B cell (primary cell): ENCODE measurements around the gene PRKCQ. TPM values are rescaled to one million over a fixed set of nuclear protein-coding genes. Genes with fewer than 3 reads are reported as not detected.

Experiments
- ATAC-seq: fragments of 200-7000 bp; cut with Tn5 transposase; one replicate; pipeline ENCODE4 v1.10.0; 2021; ENCODE audit warnings: low read depth, mild to moderate bottlenecking, moderate number of reproducible peaks, moderate library complexity
- CTCF ChIA-PET: fragments of 350-600 bp; sonication (Branson Sonifier 250); formaldehyde crosslinking; loops from one replicate; lab custom pipeline; 2021; ENCODE audit warnings: antibody characterized with exemption, inconsistent platforms; lab: Charles Lee
- POLR2A ChIA-PET: fragments of 350-600 bp; sonication (Branson Sonifier 250); formaldehyde crosslinking; loops from one replicate; lab custom pipeline; 2021; ENCODE audit warnings: antibody characterized with exemption; lab: Charles Lee
- DNase-seq: peaks from one replicate; pipeline ENCODE4 v3.0.0; 2013
- H2AFZ ChIP-seq: 2 replicates; pipeline ENCODE4 v1.6.1; 2012; ENCODE audit warnings: mild to moderate bottlenecking, low read depth, low read length; ENCODE audit not compliant: insufficient read depth, poor library complexity, severe bottlenecking
- H3K27ac ChIP-seq, 2 donors: 1 replicate in 1 of 2; 2 replicates in 1 of 2; pipeline ENCODE4 v1.5.1; 2012 to 2013; ENCODE audit warnings: low read length in 2 of 2, mild to moderate bottlenecking in 2 of 2, moderate library complexity in 1 of 2
- H3K27me3 ChIP-seq, 4 experiments: fragments of 200-600 bp in 1 of 4; sonication (generic) in 1 of 4; replicated peaks in 1 of 4; 1 replicate in 2 of 4; 2 replicates in 2 of 4; pipeline versions ENCODE4 v1.6.1 to v1.7.0; 2013 to 2016; ENCODE audit warnings: low read length in 3 of 4, mild to moderate bottlenecking in 2 of 4, mixed read lengths in 1 of 4, moderate library complexity in 1 of 4; ENCODE audit not compliant: insufficient read depth in 4 of 4, control insufficient read depth in 3 of 4; ENCODE audit errors: control extremely low read depth in 1 of 4
- H3K36me3 ChIP-seq, 2 experiments: replicated peaks in 1 of 2; 1 replicate in 1 of 2; 2 replicates in 1 of 2; pipeline versions ENCODE4 v1.6.1 to v1.7.1; 2013; ENCODE audit warnings: low read length in 1 of 2; ENCODE audit not compliant: insufficient read depth in 2 of 2, control insufficient read depth in 1 of 2; ENCODE audit errors: control extremely low read depth in 1 of 2, extremely low read depth in 1 of 2
- H3K4me1 ChIP-seq, 2 donors: fragments of 200-600 bp in 1 of 2; sonication (generic) in 1 of 2; 1 replicate in 1 of 2; 2 replicates in 1 of 2; pipeline versions ENCODE4 v1.5.1 to v1.6.1; 2013 to 2017; ENCODE audit warnings: low read length in 2 of 2; ENCODE audit not compliant: control insufficient read depth in 2 of 2, insufficient read depth in 2 of 2
- H3K4me2 ChIP-seq: replicated peaks from 2 replicates; pipeline ENCODE3; 2012; ENCODE audit warnings: mild to moderate bottlenecking, low read depth, low read length; ENCODE audit not compliant: poor library complexity, severe bottlenecking
- H3K4me3 ChIP-seq, 5 experiments: fragments of 200-600 bp in 1 of 5; sonication (generic) in 1 of 5; 1 replicate in 3 of 5; 2 replicates in 2 of 5; pipeline versions ENCODE4 v1.5.1 to v1.7.0; 2011 to 2016; ENCODE audit warnings: low read length in 4 of 5, mild to moderate bottlenecking in 4 of 5, low read depth in 2 of 5, control low read depth in 1 of 5, moderate library complexity in 1 of 5; ENCODE audit not compliant: insufficient read depth in 1 of 5; ENCODE audit errors: control extremely low read depth in 1 of 5, extremely low read depth in 1 of 5
- H3K79me2 ChIP-seq: fragments of 200-600 bp; sonication (generic); one replicate; pipeline ENCODE4 v1.6.0; 2016; ENCODE audit warnings: low read length; ENCODE audit not compliant: control insufficient read depth, insufficient read depth
- H3K9ac ChIP-seq: fragments of 200-600 bp; sonication (generic); 2 replicates; pipeline ENCODE4 v1.6.1; 2017; ENCODE audit warnings: mild to moderate bottlenecking, low read length, moderate library complexity
- H3K9me3 ChIP-seq, 3 donors: one replicate each; pipeline versions ENCODE4 v1.6.1 to v1.7.1; 2013; ENCODE audit warnings: low read length in 2 of 3; ENCODE audit not compliant: control insufficient read depth in 2 of 3, insufficient read depth in 1 of 3; ENCODE audit errors: control extremely low read depth in 1 of 3
- H4K20me1 ChIP-seq: 2 replicates; pipeline ENCODE4 v1.6.0; 2012; ENCODE audit warnings: mild to moderate bottlenecking, low read length; ENCODE audit not compliant: insufficient read depth, control insufficient read depth, poor library complexity, severe bottlenecking
- H3K27ac Mint-ChIP-seq: one replicate; pipeline ENCODE4 v1.8.0; 2021; ENCODE audit warnings: mixed read lengths
- H3K27me3 Mint-ChIP-seq: one replicate; pipeline ENCODE4 v1.8.0; 2021; ENCODE audit warnings: mixed read lengths
- H3K4me1 Mint-ChIP-seq: one replicate; pipeline ENCODE4 v1.8.0; 2021; ENCODE audit warnings: mixed read lengths
- H3K4me3 Mint-ChIP-seq: one replicate; pipeline ENCODE4 v1.8.0; 2021; ENCODE audit warnings: mixed read lengths
- H3K9me3 Mint-ChIP-seq: one replicate; pipeline ENCODE4 v1.8.0; 2022; ENCODE audit warnings: mixed read lengths; ENCODE audit not compliant: insufficient read depth
- EZH2 ChIP-seq: IDR thresholded peaks from 2 replicates; pipeline ENCODE4 v1.6.1; 2012; ENCODE audit warnings: borderline replicate concordance, low read depth, mild to moderate bottlenecking, moderate library complexity, low read length; ENCODE audit not compliant: insufficient read depth, poor library complexity, severe bottlenecking
- WGBS: methylation state at CpG from one replicate; pipeline ENCODE4 v1.1.5; 2013; ENCODE audit warnings: missing lambda C conversion rate; ENCODE audit not compliant: insufficient coverage; 5-methylcytosine and 5-hydroxymethylcytosine counted together
- intact Hi-C: fragments of 100-400 bp; cut with micrococcal nuclease; formaldehyde crosslinking; loops from one replicate; pipeline ENCODE4 v1.10.0; 2022
- polyA plus RNA-seq: library from polyadenylated mRNA; depleted of rRNA; stranded (reverse); fragments of >200 nt; gene quantifications from 2 replicates; pipeline ENCODE4 v1.2.3, GENCODE V29; 2012
- total RNA-seq, 2 donors: library from RNA; stranded (reverse); fragments of 120-200 nt in 1 of 2; gene quantifications; 1 replicate in 1 of 2; 2 replicates in 1 of 2; pipeline versions ENCODE4 v1.2.3 to v1.2.4, GENCODE V29; 2013 to 2022
- TF ChIP-seq, protein P1 (sequence below): fragments of 200-600 bp; IDR thresholded peaks from one replicate; pipeline ENCODE4 v1.8.0; 2022; ENCODE audit warnings: antibody characterized with exemption, mild to moderate bottlenecking

The PRKCQ gene
- total and polyA plus RNA-seq, 2 donors (not counting 1 experiment from before 2014, with no cell fraction given): 0.15 to 0.16 TPM

DNA sequence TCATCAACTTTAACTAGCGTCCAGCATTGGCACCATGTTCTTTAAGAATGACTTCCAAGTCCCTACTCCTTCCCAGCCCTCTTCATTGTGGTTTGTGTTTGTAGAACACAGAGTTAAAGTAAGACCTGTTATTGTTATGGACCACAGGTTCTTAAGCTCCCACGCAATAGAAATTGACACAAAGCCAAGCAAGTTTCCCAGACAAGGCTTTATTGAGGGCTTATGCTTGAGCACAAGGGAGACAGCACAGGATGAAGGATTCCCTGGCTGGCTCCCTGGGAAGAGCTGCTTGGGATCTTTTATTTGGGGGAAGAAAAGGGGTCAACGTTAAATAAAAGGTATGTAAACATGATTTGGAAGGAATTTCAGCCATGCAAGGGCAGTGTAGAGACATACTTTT is 44.3 kb upstream of the PRKCQ start:
- Histone ChIP-seq H3K9ac (no peak overlapping the region), H3K4me2 (no peak overlapping the region), H3K36me3 (no peaks in the 10 kb centered on the region), H3K4me1 (no peaks in the 10 kb centered on the region), H3K27ac (no peak overlapping the region), H3K4me3 (no peak overlapping the region), H2AFZ (no peak overlapping the region), H3K9me3 (no peaks in the 10 kb centered on the region), H4K20me1 (no peaks in the 10 kb centered on the region), H3K79me2 (no peaks in the 10 kb centered on the region), H3K27me3 (no peaks in the 10 kb centered on the region)
- no peaks in the 10 kb centered on the region for H3K9me3 Mint-ChIP-seq
- ChIA-PET POLR2A (no interaction called here), CTCF (no interaction called here)
- WGBS: 100% methylated on average over 1 of the region's 3 CpGs
- H3K4me3 Mint-ChIP-seq: no peak overlapping the region
- no peak for TF ChIP-seq EZH2
- TF ChIP-seq, protein P1, sequence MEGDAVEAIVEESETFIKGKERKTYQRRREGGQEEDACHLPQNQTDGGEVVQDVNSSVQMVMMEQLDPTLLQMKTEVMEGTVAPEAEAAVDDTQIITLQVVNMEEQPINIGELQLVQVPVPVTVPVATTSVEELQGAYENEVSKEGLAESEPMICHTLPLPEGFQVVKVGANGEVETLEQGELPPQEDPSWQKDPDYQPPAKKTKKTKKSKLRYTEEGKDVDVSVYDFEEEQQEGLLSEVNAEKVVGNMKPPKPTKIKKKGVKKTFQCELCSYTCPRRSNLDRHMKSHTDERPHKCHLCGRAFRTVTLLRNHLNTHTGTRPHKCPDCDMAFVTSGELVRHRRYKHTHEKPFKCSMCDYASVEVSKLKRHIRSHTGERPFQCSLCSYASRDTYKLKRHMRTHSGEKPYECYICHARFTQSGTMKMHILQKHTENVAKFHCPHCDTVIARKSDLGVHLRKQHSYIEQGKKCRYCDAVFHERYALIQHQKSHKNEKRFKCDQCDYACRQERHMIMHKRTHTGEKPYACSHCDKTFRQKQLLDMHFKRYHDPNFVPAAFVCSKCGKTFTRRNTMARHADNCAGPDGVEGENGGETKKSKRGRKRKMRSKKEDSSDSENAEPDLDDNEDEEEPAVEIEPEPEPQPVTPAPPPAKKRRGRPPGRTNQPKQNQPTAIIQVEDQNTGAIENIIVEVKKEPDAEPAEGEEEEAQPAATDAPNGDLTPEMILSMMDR: no peak
- DNase-seq (no peak), ATAC-seq (no peak)
- intact Hi-C loops: no loop called here
- H3K27me3 Mint-ChIP-seq: peaks cover 28% of the 10 kb centered on the region
- no peaks in the 10 kb centered on the region for H3K4me1 Mint-ChIP-seq
- H3K27ac Mint-ChIP-seq: no peak overlapping the region

DNA sequence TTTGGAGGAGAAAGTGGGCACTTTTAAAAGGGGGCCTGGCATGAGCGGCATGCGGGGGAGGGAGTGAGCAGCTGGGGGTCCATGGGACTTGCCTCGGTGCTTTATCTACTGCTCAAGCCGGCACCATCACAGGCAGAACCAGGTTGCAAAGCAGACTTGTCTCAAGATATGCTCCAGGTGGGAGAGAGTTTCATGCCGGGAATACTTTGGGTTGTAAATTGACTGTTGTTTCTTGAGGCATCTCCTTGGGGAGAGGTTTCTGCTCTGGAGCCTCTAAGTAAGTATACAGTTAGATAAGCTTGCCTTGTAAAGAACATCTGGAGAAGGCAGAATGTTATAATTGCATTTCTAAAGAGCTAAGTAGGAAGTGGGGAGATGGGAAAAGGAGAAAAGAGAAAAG is 42.8 kb upstream of the PRKCQ start:
- Histone ChIP-seq H2AFZ (no peak overlapping the region), H3K4me1 (no peaks in the 10 kb centered on the region), H3K9ac (no peak overlapping the region), H3K79me2 (no peaks in the 10 kb centered on the region), H3K36me3 (no peaks in the 10 kb centered on the region), H3K27me3 (no peaks in the 10 kb centered on the region), H3K4me3 (no peak overlapping the region), H3K27ac (no peak overlapping the region), H3K4me2 (no peak overlapping the region), H4K20me1 (no peaks in the 10 kb centered on the region), H3K9me3 (no peaks in the 10 kb centered on the region)
- no peak overlapping the region for H3K4me3 Mint-ChIP-seq
- WGBS: 88% methylated on average over 4 of the region's 5 CpGs
- ChIA-PET POLR2A (no interaction called here), CTCF (interaction anchor here (1.4 kb wide), 1 partner anchor 15 kb away, joined by 3 read pairs; no protein-coding TSS in a partner anchor)
- ATAC-seq (no peak), DNase-seq (no peak)
- intact Hi-C loops: no loop called here
- no peak for TF ChIP-seq EZH2
- TF ChIP-seq, protein P1: no peak
- no peaks in the 10 kb centered on the region for H3K9me3 Mint-ChIP-seq
- no peak overlapping the region for H3K27ac Mint-ChIP-seq
- peaks cover 28% of the 10 kb centered on the region for H3K27me3 Mint-ChIP-seq
- H3K4me1 Mint-ChIP-seq: no peaks in the 10 kb centered on the region
